LoVo (cell line): ENCODE data around the gene POLR2I.
"Not testable (repeated sequence)": the region's sequence is repeated elsewhere in the genome, so short reads cannot be mapped to it uniquely, and the experiment has no call there.

ENCODE experiments used
- DNase-seq: peaks from one replicate; pipeline ENCODE4 v3.0.0-alpha.2; 2016; ENCODE audit warnings: low spot score

The POLR2I gene

GRCh38 chr19:36100476-36100875 lies 14.2 kb downstream of the POLR2I start:
- no peak for DNase-seq

- DNase-seq: no peak
These were observed 15.4 kb downstream of the POLR2I start for GRCh38 chr19:36099166-36099785.

GRCh38 chr19:36097036-36097435 lies 17.6 kb downstream of the POLR2I start:
- no peak for DNase-seq

- DNase-seq: no peak
These were observed 21.0 kb downstream of the POLR2I start for GRCh38 chr19:36093687-36094086.

GRCh38 chr19:36093146-36093662 lies 21.5 kb downstream of the POLR2I start:
- DNase-seq: no peak

GRCh38 chr19:36092566-36092965 lies 22.1 kb downstream of the POLR2I start:
- DNase-seq: no peak

GRCh38 chr19:36090910-36091695 lies 23.6 kb downstream of the POLR2I start:
- DNase-seq: no peak

GRCh38 chr19:36089847-36090246 lies 24.8 kb downstream of the POLR2I start:
- DNase-seq: no peak

GRCh38 chr19:36086326-36086725 lies 28.3 kb downstream of the POLR2I start:
- no peak for DNase-seq

GRCh38 chr19:36084231-36085009 lies 30.3 kb downstream of the POLR2I start:
- no peak for DNase-seq

GRCh38 chr19:36082916-36083315 lies 31.8 kb downstream of the POLR2I start:
- no peak for DNase-seq

GRCh38 chr19:36081894-36082293 lies 32.8 kb downstream of the POLR2I start:
- no peak for DNase-seq

GRCh38 chr19:36081385-36081784 lies 33.3 kb downstream of the POLR2I start:
- DNase-seq: no peak

- DNase-seq: no peak
These were observed 35.2 kb downstream of the POLR2I start for GRCh38 chr19:36079389-36079945.

GRCh38 chr19:36073121-36073876 lies 41.4 kb downstream of the POLR2I start:
- no peak for DNase-seq

GRCh38 chr19:36072081-36072480 lies 42.6 kb downstream of the POLR2I start:
- no peak for DNase-seq

- not testable (repeated sequence) for DNase-seq
These were observed 45.7 kb downstream of the POLR2I start for GRCh38 chr19:36068810-36069499.

GRCh38 chr19:36067681-36068080 lies 47.0 kb downstream of the POLR2I start:
- DNase-seq: no peak

GRCh38 chr19:36064826-36065225 lies 49.8 kb downstream of the POLR2I start:
- no peak for DNase-seq
